Hepatocyte (in vitro differentiated cells): ENCODE measurements around the gene ANTXR2.

ENCODE experiments used
- CTCF ChIP-seq: fragments of 200-600 bp; sonication (generic); IDR thresholded peaks from 2 replicates; pipeline ENCODE4 v1.5.1; 2016; ENCODE audit warnings: antibody characterized with exemption, mild to moderate bottlenecking; ENCODE audit not compliant: poor library complexity
- EZH2 ChIP-seq: fragments of 200-600 bp; sonication (generic); IDR thresholded peaks from 2 replicates; pipeline ENCODE4 v1.6.1; 2016; ENCODE audit warnings: antibody characterized with exemption, mild to moderate bottlenecking, borderline replicate concordance
- EZH2phosphoT487 ChIP-seq: fragments of 200-600 bp; sonication (generic); IDR thresholded peaks from one replicate; pipeline ENCODE4 v1.6.1; 2018; ENCODE audit warnings: antibody characterized with exemption, mild to moderate bottlenecking, low read depth, moderate library complexity; ENCODE audit not compliant: unreplicated experiment, severe bottlenecking

- TF ChIP-seq CTCF (no peak), EZH2 (no peak), EZH2phosphoT487 (no peak)
Observed at GRCh38 chr4:79851625-79852304, 221.3 kb downstream of the ANTXR2 start.
